ENCODE results near the gene IQCE.
"Not testable (repeated sequence)": the region's sequence is repeated elsewhere in the genome, so short reads cannot be mapped to it uniquely, and the experiment has no call there.

IQCE gene

GRCh38 chr7:2601907-2602306, 43.1 kb downstream of the IQCE start:
- no peak for DNase-seq (ENCODE audit: low spot score)

- peak; percentile 87 for DNase-seq (ENCODE audit: low spot score)
Observed at GRCh38 chr7:2602406-2603043, 43.7 kb downstream of the IQCE start.

- DNase-seq (ENCODE audit: low spot score) = no peak
Observed at GRCh38 chr7:2603044-2603965, 44.5 kb downstream of the IQCE start.

GRCh38 chr7:2604608-2605174, 45.9 kb downstream of the IQCE start:
- DNase-seq (ENCODE audit: low spot score) = no peak

- no peak for DNase-seq (ENCODE audit: low spot score)
Observed at GRCh38 chr7:2605608-2606538, 47.1 kb downstream of the IQCE start.

- no peak for DNase-seq (ENCODE audit: low spot score)
Observed at GRCh38 chr7:2606539-2606936, 47.8 kb downstream of the IQCE start.

- no peak for DNase-seq (ENCODE audit: low spot score)
Observed at GRCh38 chr7:2607122-2607922, 48.5 kb downstream of the IQCE start.

- DNase-seq (ENCODE audit: low spot score) = no peak
Observed at GRCh38 chr7:2607923-2608904, 49.4 kb downstream of the IQCE start.

- peak; percentile 82 for DNase-seq (ENCODE audit: low spot score)
Observed at GRCh38 chr7:2608921-2609411, 50.2 kb downstream of the IQCE start.

GRCh38 chr7:2609646-2610045, 50.9 kb downstream of the IQCE start:
- DNase-seq (ENCODE audit: low spot score) = not testable (repeated sequence)

- no peak for DNase-seq (ENCODE audit: low spot score)
Observed at GRCh38 chr7:2610466-2610865, 51.7 kb downstream of the IQCE start.

- DNase-seq (ENCODE audit: low spot score) = no peak
Observed at GRCh38 chr7:2610898-2611297, 52.1 kb downstream of the IQCE start.

- no peak for DNase-seq (ENCODE audit: low spot score)
Observed at GRCh38 chr7:2611401-2611800, 52.6 kb downstream of the IQCE start.

- no peak for DNase-seq (ENCODE audit: low spot score)
Observed at GRCh38 chr7:2611922-2612321, 53.1 kb downstream of the IQCE start.

GRCh38 chr7:2612445-2613097, 53.8 kb downstream of the IQCE start:
- DNase-seq (ENCODE audit: low spot score) = no peak

GRCh38 chr7:2613098-2613930, 54.5 kb downstream of the IQCE start:
- peak; percentile 76 for DNase-seq (ENCODE audit: low spot score)

GRCh38 chr7:2613931-2614600, 55.3 kb downstream of the IQCE start:
- DNase-seq (ENCODE audit: low spot score) = peak; percentile 63

All from NAMALWA (cell line).